A549 (cell line): Measurements from ENCODE around the gene SLC25A34. TPM values are rescaled to one million over a fixed set of nuclear protein-coding genes. Genes with fewer than 3 reads are reported as not detected.

ENCODE experiments used
- ATAC-seq, 2 experiments: fragments of 200-7000 bp in 1 of 2; fragments of >200 bp in 1 of 2; cut with Nextera tagmentation in 1 of 2; cut with Tn5 transposase in 1 of 2; 3 replicates each; pipeline versions ENCODE4 v1.8.0 to v1.9.1; 2018 to 2020; ENCODE audit warnings: mild to moderate bottlenecking in 1 of 2, moderate library complexity in 1 of 2
- CTCF ChIA-PET: fragments of 300-600 bp; sonication (Branson Sonifier 250); formaldehyde crosslinking; extraction: SDS; loops from one replicate; lab custom pipeline; 2021; ENCODE audit warnings: antibody characterized with exemption, inconsistent platforms; lab: Yijun Ruan, JAX
- POLR2A ChIA-PET: fragments of 350-600 bp; formaldehyde crosslinking; extraction: SDS; loops from one replicate; lab custom pipeline; 2021; ENCODE audit warnings: antibody characterized with exemption, inconsistent platforms; lab: Yijun Ruan, JAX
- DNase-seq, 2 experiments: peaks; one replicate each; pipeline versions ENCODE4 v3.0.0 to v3.0.0-alpha.2; 2011 to 2016; ENCODE audit warnings: low read depth in 1 of 2, low spot score in 1 of 2
- FAIRE-seq: peaks from 2 replicates; lab custom pipeline; 2011; peaks lifted over from hg19 to GRCh38; lab: Jason Lieb, UNC
- H3K27ac ChIP-seq, 2 experiments: fragments of >200 bp; sonication (Bioruptor Twin); formaldehyde crosslinking; 3 replicates each; pipeline ENCODE4 v1.5.1; 2016 to 2017
- H3K4me1 ChIP-seq: fragments of >200 bp; sonication (Bioruptor Twin); formaldehyde crosslinking; 3 replicates; pipeline ENCODE4 v1.6.1; 2016
- H3K4me2 ChIP-seq: fragments of >200 bp; sonication (Bioruptor Twin); formaldehyde crosslinking; 3 replicates; pipeline ENCODE4 v1.6.1; 2016
- H3K4me3 ChIP-seq: fragments of >200 bp; sonication (Bioruptor Twin); formaldehyde crosslinking; 3 replicates; pipeline ENCODE4 v1.5.1; 2016
- H3K9me3 ChIP-seq: fragments of >200 bp; sonication (Bioruptor Twin); formaldehyde crosslinking; 3 replicates; pipeline ENCODE4 v1.6.1; 2016
- ATOH8 ChIP-seq: fragments of 250-450 bp; sonication (Bioruptor Pico); IDR thresholded peaks from 2 replicates; pipeline ENCODE4 v1.5.0; 2020; ENCODE audit warnings: low read depth, mild to moderate bottlenecking, moderate library complexity
- BHLHE40 ChIP-seq: IDR thresholded peaks from 2 replicates; pipeline ENCODE4 v1.6.1; 2012; ENCODE audit warnings: low read depth, low read length, inconsistent platforms
- CBX8 ChIP-seq: fragments of 200-600 bp; sonication (generic); IDR thresholded peaks from 2 replicates; pipeline ENCODE4 v1.6.1; 2016
- CHD2 ChIP-seq: fragments of 150-350 bp; IDR thresholded peaks from 2 replicates; pipeline ENCODE4 v1.6.1; 2014; ENCODE audit warnings: low read length; ENCODE audit not compliant: partially characterized antibody
- CHD4 ChIP-seq: fragments of 200-600 bp; sonication (generic); IDR thresholded peaks from 2 replicates; pipeline ENCODE4 v1.6.1; 2016; ENCODE audit warnings: antibody characterized with exemption, mild to moderate bottlenecking, borderline replicate concordance
- CTCF ChIP-seq: fragments of >200 bp; sonication (Bioruptor Twin); formaldehyde crosslinking; IDR thresholded peaks from 3 replicates; pipeline ENCODE4 v1.5.1; 2016
- EHF ChIP-seq: fragments of 250-450 bp; sonication (Bioruptor Pico); IDR thresholded peaks from 2 replicates; pipeline ENCODE4 v1.5.0; 2020; ENCODE audit warnings: mild to moderate bottlenecking
- EP300 ChIP-seq, 2 experiments: fragments of >200 bp; sonication (Bioruptor Twin); formaldehyde crosslinking; IDR thresholded peaks; 2 replicates in 1 of 2; 3 replicates in 1 of 2; pipeline ENCODE4 v1.6.1; 2016 to 2017
- FOXS1 ChIP-seq: fragments of 250-450 bp; sonication (Bioruptor Pico); IDR thresholded peaks from 2 replicates; pipeline ENCODE4 v1.5.0; 2020; ENCODE audit warnings: mild to moderate bottlenecking, moderate library complexity
- HEYL ChIP-seq: fragments of 250-450 bp; sonication (Bioruptor Pico); IDR thresholded peaks from 2 replicates; pipeline ENCODE4 v1.8.0; 2021; ENCODE audit warnings: mild to moderate bottlenecking, moderate library complexity
- HOXB13 ChIP-seq: fragments of 250-450 bp; sonication (Bioruptor Pico); IDR thresholded peaks from 2 replicates; pipeline ENCODE4 v1.5.0; 2020; ENCODE audit warnings: low read depth, mild to moderate bottlenecking, moderate library complexity
- JUN ChIP-seq, 2 experiments: fragments of >200 bp; sonication (Bioruptor Twin); formaldehyde crosslinking; IDR thresholded peaks; 2 replicates in 1 of 2; 3 replicates in 1 of 2; pipeline ENCODE4 v1.6.1; 2016 to 2017
- KDM1A ChIP-seq: fragments of 200-600 bp; sonication (generic); IDR thresholded peaks from 2 replicates; pipeline ENCODE4 v1.6.1; 2016; ENCODE audit warnings: low read depth, mild to moderate bottlenecking
- MAZ ChIP-seq: fragments of 150-350 bp; IDR thresholded peaks from 2 replicates; pipeline ENCODE4 v1.6.1; 2014; ENCODE audit warnings: antibody characterized with exemption, low read depth, low read length, borderline replicate concordance
- NR3C1 ChIP-seq: fragments of >200 bp; sonication (Bioruptor Twin); formaldehyde crosslinking; IDR thresholded peaks from 3 replicates; pipeline ENCODE4 v1.6.1; 2017
- PHF8 ChIP-seq: fragments of 200-600 bp; sonication (generic); IDR thresholded peaks from 2 replicates; pipeline ENCODE4 v1.6.1; 2016; ENCODE audit warnings: low read depth, mild to moderate bottlenecking, antibody characterized with exemption, moderate library complexity, borderline replicate concordance
- POLR2A ChIP-seq: IDR thresholded peaks from 2 replicates; pipeline ENCODE4 v1.6.1; 2012; ENCODE audit warnings: mild to moderate bottlenecking, low read length
- POLR2AphosphoS2 ChIP-seq: conservative IDR thresholded peaks from 2 replicates; pipeline ENCODE4 v1.6.1; 2012; ENCODE audit warnings: low read length, improper control_type of control experiment, inconsistent platforms
- SREBF2 ChIP-seq: fragments of 450-650 bp; IDR thresholded peaks from 2 replicates; pipeline ENCODE4 v1.6.1; 2014; ENCODE audit warnings: mild to moderate bottlenecking, moderate library complexity
- ZSCAN20 ChIP-seq: fragments of 250-450 bp; sonication (Bioruptor Pico); IDR thresholded peaks from 2 replicates; pipeline ENCODE4 v1.8.0; 2022; ENCODE audit warnings: mild to moderate bottlenecking, moderate library complexity
- WGBS: methylation state at CpG from one replicate; pipeline ENCODE4 v1.1.6; 2017; ENCODE audit errors: missing lambda C conversion rate; 5-methylcytosine and 5-hydroxymethylcytosine counted together
- polyA plus RNA-seq, 4 experiments: library from polyadenylated mRNA; depleted of rRNA in 3 of 4; stranded (reverse); fragments of >200 nt; fragmentation: RNase III in 1 of 4; extraction: RNeasy Plus Mini Kit Qiagen cat#74134 plus additional on column Dnase treatment in 1 of 4; gene quantifications; 2 replicates in 3 of 4; 3 replicates in 1 of 4; pipeline ENCODE4 v1.2.3, GENCODE V29; 2011 to 2017
- TF ChIP-seq, protein P1 (sequence below): fragments of >200 bp; sonication (Bioruptor Twin); formaldehyde crosslinking; IDR thresholded peaks from 2 replicates; pipeline ENCODE4 v1.6.1; 2016
- TF ChIP-seq, protein P2 (sequence below): IDR thresholded peaks from 2 replicates; pipeline ENCODE4 v1.6.1; 2012; ENCODE audit warnings: low read depth, borderline replicate concordance

Gene SLC25A34
- polyA plus RNA-seq, 2 of the 4 experiments (the other 2 are of a cell fraction): 0.12 to 0.19 TPM

DNA sequence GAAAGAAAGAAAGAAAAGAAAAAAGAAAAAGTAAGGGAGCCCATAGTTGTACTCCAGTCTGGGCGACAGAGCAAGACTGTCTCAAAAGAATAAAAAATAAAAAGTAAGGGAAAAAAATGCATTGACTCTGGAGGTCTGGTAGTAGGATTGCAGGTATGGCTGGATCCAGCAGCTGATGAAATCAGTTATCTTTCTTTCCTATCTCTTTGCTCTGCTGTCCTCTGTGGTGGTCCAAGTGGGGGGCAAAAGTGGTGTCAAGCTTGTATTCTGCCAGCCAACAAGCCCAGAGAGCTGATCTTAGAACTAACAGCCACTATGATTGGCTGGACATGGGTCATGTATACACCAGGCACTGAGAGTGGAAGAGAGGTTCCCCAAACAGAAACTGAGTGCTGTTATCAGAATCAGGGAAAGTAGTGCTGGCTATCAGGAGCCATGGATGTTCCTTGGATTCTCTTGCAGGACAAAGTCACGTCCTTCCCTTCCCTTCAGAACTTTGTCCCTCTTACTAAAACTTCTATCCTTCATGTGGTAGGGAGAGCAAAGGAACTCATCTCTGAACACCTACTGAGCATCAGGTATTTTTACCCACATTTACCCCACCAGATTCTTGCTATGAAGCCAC lies 19.1 kb downstream of the SLC25A34 start:
- H3K4me3 ChIP-seq: no peak overlapping the region
- 90% methylated on average over 2 of the region's 2 CpGs for WGBS
- FAIRE-seq (no peak), DNase-seq (no peak), ATAC-seq (no peak)
- H3K4me1 ChIP-seq: peaks cover 35% of the 10 kb centered on the region
- TF ChIP-seq ATOH8 (CRISPR knock-in tag) (no peak), KDM1A (no peak), POLR2AphosphoS2 (no peak), CBX8 (no peak), ZSCAN20 (CRISPR knock-in tag) (no peak), POLR2A (no peak), EHF (CRISPR knock-in tag) (no peak), CHD2 (no peak), CHD4 (no peak), SREBF2 (no peak), PHF8 (no peak), HEYL (CRISPR knock-in tag) (no peak), HOXB13 (CRISPR knock-in tag) (no peak)
- TF ChIP-seq, protein P1, sequence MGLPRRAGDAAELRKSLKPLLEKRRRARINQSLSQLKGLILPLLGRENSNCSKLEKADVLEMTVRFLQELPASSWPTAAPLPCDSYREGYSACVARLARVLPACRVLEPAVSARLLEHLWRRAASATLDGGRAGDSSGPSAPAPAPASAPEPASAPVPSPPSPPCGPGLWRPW: no peak
- TF ChIP-seq, protein P2, sequence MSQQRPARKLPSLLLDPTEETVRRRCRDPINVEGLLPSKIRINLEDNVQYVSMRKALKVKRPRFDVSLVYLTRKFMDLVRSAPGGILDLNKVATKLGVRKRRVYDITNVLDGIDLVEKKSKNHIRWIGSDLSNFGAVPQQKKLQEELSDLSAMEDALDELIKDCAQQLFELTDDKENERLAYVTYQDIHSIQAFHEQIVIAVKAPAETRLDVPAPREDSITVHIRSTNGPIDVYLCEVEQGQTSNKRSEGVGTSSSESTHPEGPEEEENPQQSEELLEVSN: no peak
- TF ChIP-seq, all 56 proteins: peak for 0
- ChIA-PET POLR2A (no interaction called here), CTCF (no interaction called here)
- Histone ChIP-seq H3K27ac (peak overlapping the region in 1 of 2 experiments; percentile 57; a peak in 3 of 6 replicates), H3K9me3 (no peaks in the 10 kb centered on the region), H3K4me2 (0 out of 3 replicates have a peak overlapping the region, but pooled peaks have one; percentile 33)

GRCh38 chr1:15755646-15756040 lies 19.6 kb downstream of the SLC25A34 start:
- no peaks in the 10 kb centered on the region for H3K9me3 ChIP-seq
- TF ChIP-seq NR3C1 (no peak), CTCF (no peak), HOXB13 (CRISPR knock-in tag) (no peak), EP300 (IDR thresholded peaks at IDR 0.05) (no peak), FOXS1 (CRISPR knock-in tag) (no peak), CHD2 (no peak), POLR2AphosphoS2 (no peak), MAZ (no peak), HEYL (CRISPR knock-in tag) (no peak), JUN (IDR thresholded peaks at IDR 0.05) (no peak), BHLHE40 (no peak), SREBF2 (no peak)
- TF ChIP-seq, protein P1: no peak
- H3K4me3 ChIP-seq: no peak overlapping the region
- ChIA-PET CTCF (interaction anchor here (1.1 kb wide), 1 partner anchor 21 kb away, joined by 4 read pairs; no protein-coding TSS in a partner anchor), POLR2A (no interaction called here)
- DNase-seq (no peak), FAIRE-seq (no peak), ATAC-seq (no peak)
- H3K4me2 ChIP-seq: peak overlapping the region; percentile 33; the same call in 2 of the 3 replicates
- H3K4me1 ChIP-seq: peaks cover 41% of the 10 kb centered on the region
- peak overlapping the region in 1 of 2 experiments; percentile 57; a peak in 3 of 6 replicates for H3K27ac ChIP-seq
- 81% methylated on average over 4 of the region's 4 CpGs for WGBS
